Neural cell (in vitro differentiated cells): Measurements from ENCODE around the gene GPC5. TPM values are rescaled to one million over a fixed set of nuclear protein-coding genes. Genes with fewer than 3 reads are reported as not detected.
"Not testable (repeated sequence)": the region's sequence is repeated elsewhere in the genome, so short reads cannot be mapped to it uniquely, and the experiment has no call there.

ENCODE experiments used
- H2AFZ ChIP-seq: fragments of 200-600, 300-800 bp; sonication (generic), shearing (Covaris generic); 2 replicates; pipeline ENCODE4 v1.6.0; 2014; ENCODE audit warnings: low read depth, mild to moderate bottlenecking, antibody characterized with exemption, low read length, moderate library complexity
- H3F3A ChIP-seq: fragments of 200-600 bp; shearing (Covaris generic); 2 replicates; pipeline ENCODE4 v1.6.1; 2016; ENCODE audit warnings: mild to moderate bottlenecking, moderate library complexity, mixed read lengths, antibody characterized with exemption, low read length; ENCODE audit not compliant: insufficient read depth, poor library complexity, severe bottlenecking
- H3K27ac ChIP-seq: fragments of 200-600, 300-800 bp; sonication (generic), shearing (Covaris generic); 2 replicates; pipeline ENCODE4 v1.5.1; 2014; ENCODE audit warnings: mild to moderate bottlenecking, low read length, moderate library complexity
- H3K27me3 ChIP-seq: fragments of 300-800, 200-600 bp; sonication (generic), shearing (Covaris generic); 2 replicates; pipeline ENCODE4 v1.6.0; 2014; ENCODE audit warnings: mild to moderate bottlenecking, low read depth, low read length, moderate library complexity; ENCODE audit not compliant: insufficient read depth
- H3K36me3 ChIP-seq: fragments of 300-800, 200-600 bp; sonication (generic), shearing (Covaris generic); 2 replicates; pipeline ENCODE4 v1.5.1; 2014; ENCODE audit warnings: mild to moderate bottlenecking, antibody characterized with exemption, low read length, moderate library complexity; ENCODE audit not compliant: insufficient read depth
- H3K4me2 ChIP-seq: fragments of 300-800, 200-600 bp; sonication (generic), shearing (Covaris generic); 2 replicates; pipeline ENCODE4 v1.6.0; 2014; ENCODE audit warnings: mild to moderate bottlenecking, low read length
- H3K4me3 ChIP-seq: fragments of 300-800, 200-600 bp; sonication (generic), shearing (Covaris generic); 2 replicates; pipeline ENCODE4 v1.5.1; 2014; ENCODE audit warnings: mild to moderate bottlenecking, low read length, moderate library complexity
- H3K79me2 ChIP-seq: fragments of 200-600 bp; shearing (Covaris generic); replicated peaks from 2 replicates; pipeline ENCODE4 v1.6.0; 2014; ENCODE audit warnings: mild to moderate bottlenecking, low read length, moderate library complexity; ENCODE audit not compliant: insufficient read depth
- H3K9ac ChIP-seq: fragments of 300-800, 200-600 bp; sonication (generic), shearing (Covaris generic); 2 replicates; pipeline ENCODE4 v1.6.1; 2016; ENCODE audit warnings: mild to moderate bottlenecking, low read length, mixed read lengths
- H3K9me2 ChIP-seq: fragments of 200-600 bp; shearing (Covaris generic); 2 replicates; pipeline ENCODE4 v1.6.1; 2016; ENCODE audit warnings: mild to moderate bottlenecking, low read length, mixed read lengths; ENCODE audit not compliant: insufficient read depth
- H3K9me3 ChIP-seq: fragments of 200-600, 300-800 bp; sonication (generic), shearing (Covaris generic); 2 replicates; pipeline ENCODE4 v1.6.1; 2016; ENCODE audit warnings: mild to moderate bottlenecking, mixed run types, low read length, moderate library complexity, mixed read lengths
- H4K20me1 ChIP-seq: fragments of 200-600 bp; shearing (Covaris generic); 2 replicates; pipeline ENCODE4 v1.6.1; 2016; ENCODE audit warnings: mild to moderate bottlenecking, mixed run types; ENCODE audit not compliant: insufficient read depth
- EP300 ChIP-seq: fragments of 450-650 bp; conservative IDR thresholded peaks from 2 replicates; pipeline ENCODE4 v1.6.1; 2014; ENCODE audit warnings: antibody characterized with exemption, mild to moderate bottlenecking, moderate library complexity; ENCODE audit not compliant: poor library complexity, severe bottlenecking
- EZH2 ChIP-seq: fragments of 200-600, 300-800 bp; shearing (Covaris generic), sonication (generic); IDR thresholded peaks from 2 replicates; pipeline ENCODE4 v1.6.1; 2014; ENCODE audit warnings: antibody characterized with exemption, low read length, borderline replicate concordance, mild to moderate bottlenecking; ENCODE audit not compliant: insufficient read depth, poor library complexity, severe bottlenecking
- MXI1 ChIP-seq: fragments of 450-650 bp; conservative IDR thresholded peaks from 2 replicates; pipeline ENCODE4 v1.6.1; 2014; ENCODE audit warnings: antibody characterized with exemption, mild to moderate bottlenecking; ENCODE audit not compliant: poor library complexity, severe bottlenecking
- POLR2AphosphoS5 ChIP-seq: IDR thresholded peaks from 2 replicates; pipeline ENCODE4 v1.6.1; 2012
- RAD21 ChIP-seq: fragments of 450-650 bp; conservative IDR thresholded peaks from 2 replicates; pipeline ENCODE4 v1.6.1; 2014; ENCODE audit warnings: antibody characterized with exemption, mild to moderate bottlenecking, moderate library complexity
- SMC3 ChIP-seq: fragments of 450-650 bp; conservative IDR thresholded peaks from 2 replicates; pipeline ENCODE4 v1.6.1; 2014; ENCODE audit warnings: antibody characterized with exemption, mild to moderate bottlenecking, moderate library complexity; ENCODE audit not compliant: poor library complexity
- TAF1 ChIP-seq: IDR thresholded peaks from 2 replicates; pipeline ENCODE4 v1.6.1; 2012; ENCODE audit warnings: low read depth
- polyA plus RNA-seq: library from polyadenylated mRNA; depleted of rRNA; stranded (reverse); fragments of >200 nt; gene quantifications from 2 replicates; pipeline ENCODE4 v1.2.3, GENCODE V29; 2014
- TF ChIP-seq, protein P1 (sequence below): fragments of 450-650 bp; IDR thresholded peaks from 2 replicates; pipeline ENCODE4 v1.5.1; 2014; ENCODE audit warnings: antibody characterized with exemption, mild to moderate bottlenecking, moderate library complexity; ENCODE audit not compliant: poor library complexity, severe bottlenecking
- TF ChIP-seq, protein P2 (sequence below): IDR thresholded peaks from 2 replicates; pipeline ENCODE4 v1.6.1; 2012; ENCODE audit warnings: borderline replicate concordance

The GPC5 gene
- polyA plus RNA-seq, 1 donor from 2014 or later: 5.0 TPM

DNA sequence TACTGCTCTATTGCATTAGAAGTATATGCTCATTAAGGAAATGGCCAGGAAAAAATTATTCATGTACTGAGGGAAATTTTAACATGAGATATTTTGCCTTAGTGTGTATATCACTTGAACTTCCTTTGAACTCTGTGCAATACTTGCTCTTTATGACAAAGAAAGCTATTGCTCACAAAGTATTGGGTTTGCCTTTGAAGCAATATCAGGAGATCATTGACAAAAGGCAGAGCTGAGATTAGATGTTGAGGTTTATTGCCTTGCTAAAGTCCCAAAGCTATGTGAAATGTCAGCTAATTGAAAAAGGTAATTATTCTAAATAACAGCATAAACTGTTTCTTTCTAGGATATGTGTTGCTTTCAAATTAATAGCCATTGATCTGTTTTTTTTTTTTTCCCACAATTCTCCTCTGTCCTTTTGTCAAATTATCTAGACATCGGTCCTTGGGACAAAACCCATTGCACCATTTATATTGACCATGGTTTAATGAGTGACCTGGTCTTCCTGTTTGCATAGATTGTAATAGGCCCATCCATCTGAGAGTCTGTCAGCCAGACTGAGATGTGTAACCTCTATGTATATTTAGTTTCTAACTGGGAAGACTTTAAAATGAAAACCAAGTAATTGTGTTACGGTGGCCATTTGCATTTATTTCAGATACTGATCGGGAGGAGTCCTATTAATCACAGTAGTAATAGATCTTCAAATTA is 1075.5 kb downstream of the GPC5 start:
- H3K36me3 ChIP-seq: no peaks in the 10 kb centered on the region
- TF ChIP-seq, protein P1, sequence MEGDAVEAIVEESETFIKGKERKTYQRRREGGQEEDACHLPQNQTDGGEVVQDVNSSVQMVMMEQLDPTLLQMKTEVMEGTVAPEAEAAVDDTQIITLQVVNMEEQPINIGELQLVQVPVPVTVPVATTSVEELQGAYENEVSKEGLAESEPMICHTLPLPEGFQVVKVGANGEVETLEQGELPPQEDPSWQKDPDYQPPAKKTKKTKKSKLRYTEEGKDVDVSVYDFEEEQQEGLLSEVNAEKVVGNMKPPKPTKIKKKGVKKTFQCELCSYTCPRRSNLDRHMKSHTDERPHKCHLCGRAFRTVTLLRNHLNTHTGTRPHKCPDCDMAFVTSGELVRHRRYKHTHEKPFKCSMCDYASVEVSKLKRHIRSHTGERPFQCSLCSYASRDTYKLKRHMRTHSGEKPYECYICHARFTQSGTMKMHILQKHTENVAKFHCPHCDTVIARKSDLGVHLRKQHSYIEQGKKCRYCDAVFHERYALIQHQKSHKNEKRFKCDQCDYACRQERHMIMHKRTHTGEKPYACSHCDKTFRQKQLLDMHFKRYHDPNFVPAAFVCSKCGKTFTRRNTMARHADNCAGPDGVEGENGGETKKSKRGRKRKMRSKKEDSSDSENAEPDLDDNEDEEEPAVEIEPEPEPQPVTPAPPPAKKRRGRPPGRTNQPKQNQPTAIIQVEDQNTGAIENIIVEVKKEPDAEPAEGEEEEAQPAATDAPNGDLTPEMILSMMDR: no peak
- no peak for TF ChIP-seq EP300
- no peaks in the 10 kb centered on the region for H3K9me2 ChIP-seq
- no peak overlapping the region for H2AFZ ChIP-seq
- no peaks in the 10 kb centered on the region for H3K9me3 ChIP-seq
- H4K20me1 ChIP-seq: no peaks in the 10 kb centered on the region
- no peaks in the 10 kb centered on the region for H3K27me3 ChIP-seq
- H3F3A ChIP-seq: no peaks in the 10 kb centered on the region
- H3K27ac ChIP-seq: no peak overlapping the region
- H3K79me2 ChIP-seq: no peaks in the 10 kb centered on the region
- no peak overlapping the region for H3K4me3 ChIP-seq
- no peak overlapping the region for H3K9ac ChIP-seq
- no peak overlapping the region for H3K4me2 ChIP-seq

DNA sequence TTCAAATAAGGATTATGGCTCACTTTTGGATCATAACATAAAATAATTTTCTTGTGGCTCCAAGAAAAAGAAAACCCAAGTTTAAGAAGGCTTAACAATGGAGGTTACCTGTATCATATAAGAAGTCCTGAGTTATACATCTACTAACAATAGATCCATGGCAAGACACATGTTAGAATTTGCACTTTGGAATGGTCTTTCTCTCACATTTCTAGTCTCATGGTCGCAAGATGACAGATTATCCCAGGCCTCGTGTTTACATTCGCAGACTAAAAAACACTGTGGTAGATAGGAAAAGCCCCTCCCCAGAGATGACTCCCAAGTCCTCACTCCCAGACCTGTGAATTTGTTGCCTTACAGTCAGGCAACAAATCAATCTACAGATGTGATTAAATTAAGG is 1082.0 kb downstream of the GPC5 start:
- Histone ChIP-seq H3K9ac (no peak overlapping the region), H2AFZ (no peak overlapping the region), H3K4me3 (no peak overlapping the region), H3K9me3 (no peaks in the 10 kb centered on the region), H3K79me2 (no peaks in the 10 kb centered on the region), H4K20me1 (no peaks in the 10 kb centered on the region), H3K27me3 (no peaks in the 10 kb centered on the region), H3K4me2 (no peak overlapping the region), H3K27ac (no peak overlapping the region), H3F3A (no peaks in the 10 kb centered on the region), H3K36me3 (no peaks in the 10 kb centered on the region), H3K9me2 (no peaks in the 10 kb centered on the region)
- TF ChIP-seq, protein P1: no peak
- TF ChIP-seq, protein P2, sequence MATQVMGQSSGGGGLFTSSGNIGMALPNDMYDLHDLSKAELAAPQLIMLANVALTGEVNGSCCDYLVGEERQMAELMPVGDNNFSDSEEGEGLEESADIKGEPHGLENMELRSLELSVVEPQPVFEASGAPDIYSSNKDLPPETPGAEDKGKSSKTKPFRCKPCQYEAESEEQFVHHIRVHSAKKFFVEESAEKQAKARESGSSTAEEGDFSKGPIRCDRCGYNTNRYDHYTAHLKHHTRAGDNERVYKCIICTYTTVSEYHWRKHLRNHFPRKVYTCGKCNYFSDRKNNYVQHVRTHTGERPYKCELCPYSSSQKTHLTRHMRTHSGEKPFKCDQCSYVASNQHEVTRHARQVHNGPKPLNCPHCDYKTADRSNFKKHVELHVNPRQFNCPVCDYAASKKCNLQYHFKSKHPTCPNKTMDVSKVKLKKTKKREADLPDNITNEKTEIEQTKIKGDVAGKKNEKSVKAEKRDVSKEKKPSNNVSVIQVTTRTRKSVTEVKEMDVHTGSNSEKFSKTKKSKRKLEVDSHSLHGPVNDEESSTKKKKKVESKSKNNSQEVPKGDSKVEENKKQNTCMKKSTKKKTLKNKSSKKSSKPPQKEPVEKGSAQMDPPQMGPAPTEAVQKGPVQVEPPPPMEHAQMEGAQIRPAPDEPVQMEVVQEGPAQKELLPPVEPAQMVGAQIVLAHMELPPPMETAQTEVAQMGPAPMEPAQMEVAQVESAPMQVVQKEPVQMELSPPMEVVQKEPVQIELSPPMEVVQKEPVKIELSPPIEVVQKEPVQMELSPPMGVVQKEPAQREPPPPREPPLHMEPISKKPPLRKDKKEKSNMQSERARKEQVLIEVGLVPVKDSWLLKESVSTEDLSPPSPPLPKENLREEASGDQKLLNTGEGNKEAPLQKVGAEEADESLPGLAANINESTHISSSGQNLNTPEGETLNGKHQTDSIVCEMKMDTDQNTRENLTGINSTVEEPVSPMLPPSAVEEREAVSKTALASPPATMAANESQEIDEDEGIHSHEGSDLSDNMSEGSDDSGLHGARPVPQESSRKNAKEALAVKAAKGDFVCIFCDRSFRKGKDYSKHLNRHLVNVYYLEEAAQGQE: no peak
- TF ChIP-seq TAF1 (no peak), RAD21 (no peak), EZH2 (no peak), POLR2AphosphoS5 (no peak), MXI1 (no peak), EP300 (no peak), SMC3 (no peak)

DNA sequence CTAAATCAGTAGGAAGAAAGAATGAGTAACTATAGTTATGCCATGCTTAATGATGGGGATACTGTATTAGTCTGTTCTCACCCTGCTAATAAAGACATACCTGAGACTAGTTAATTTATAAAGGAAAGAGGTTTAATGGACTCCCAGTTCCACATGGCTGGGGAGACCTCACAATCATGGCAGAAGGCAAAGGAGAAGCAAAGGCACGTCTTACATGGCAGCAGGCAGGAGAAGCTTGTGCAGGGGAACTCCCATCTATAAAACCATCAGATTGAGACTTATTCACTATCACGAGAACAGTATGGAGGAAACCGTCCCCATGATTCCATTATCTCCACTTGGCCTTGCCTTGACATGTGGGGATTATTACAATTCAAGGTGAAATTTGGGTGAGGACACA is 1084.4 kb downstream of the GPC5 start:
- H3K79me2 ChIP-seq, H3K27me3 ChIP-seq, H3F3A ChIP-seq, H4K20me1 ChIP-seq, H2AFZ ChIP-seq, H3K9me2 ChIP-seq, H3K4me3 ChIP-seq, H3K9me3 ChIP-seq, H3K27ac ChIP-seq, H3K36me3 ChIP-seq, H3K4me2 ChIP-seq, H3K9ac ChIP-seq: not testable (repeated sequence)
